ENCODE measurements around the gene C11orf54. TPM values are rescaled to one million over a fixed set of nuclear protein-coding genes. Genes with fewer than 3 reads are reported as not detected.

Gene C11orf54
- total and polyA plus RNA-seq, 10 of the 15 experiments (the other 5 are each of a cell fraction or from before 2014, with no cell fraction given) = 15.1 to 32.3 (median 26.8) TPM

DNA sequence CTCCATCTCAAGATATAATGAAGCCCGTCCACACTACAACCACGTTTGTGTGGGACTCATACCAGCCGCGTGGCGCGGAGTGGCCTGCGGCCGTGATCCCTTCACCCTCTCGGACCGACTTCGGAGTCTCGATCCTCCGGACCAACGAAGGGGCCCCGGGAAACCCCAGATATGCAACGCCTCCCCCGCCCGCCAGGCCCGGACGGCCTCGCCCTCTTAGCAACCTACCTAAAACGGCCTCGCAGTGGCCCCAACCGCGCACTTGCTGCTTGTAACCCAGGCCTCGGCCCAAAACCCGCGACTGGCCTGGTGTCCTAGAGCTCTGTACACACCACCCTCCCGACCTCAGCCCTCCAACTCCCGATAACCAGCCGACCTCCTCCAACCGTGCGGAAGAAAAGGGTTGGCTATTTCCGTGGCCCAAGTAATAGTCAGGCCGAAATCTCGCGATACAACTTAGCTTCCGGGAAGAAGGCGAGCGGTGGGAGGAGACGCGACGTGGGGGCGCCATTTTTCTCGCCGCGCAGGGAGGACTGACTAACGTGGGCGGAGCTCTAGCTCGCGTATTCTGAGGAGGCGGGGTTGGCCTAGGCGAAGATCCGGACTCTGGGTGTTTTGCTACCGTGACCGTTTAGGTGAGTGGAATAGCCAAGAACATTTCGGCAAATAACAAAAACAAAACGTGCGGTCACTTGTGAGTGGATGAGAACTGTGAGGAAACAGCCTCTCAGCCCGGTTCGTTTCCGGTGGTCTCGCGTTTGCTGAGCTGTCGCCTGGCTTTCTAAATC, at the start of gene C11orf54, which contains the start of gene TAF1D (continued):
- TF ChIP-seq, protein P1, sequence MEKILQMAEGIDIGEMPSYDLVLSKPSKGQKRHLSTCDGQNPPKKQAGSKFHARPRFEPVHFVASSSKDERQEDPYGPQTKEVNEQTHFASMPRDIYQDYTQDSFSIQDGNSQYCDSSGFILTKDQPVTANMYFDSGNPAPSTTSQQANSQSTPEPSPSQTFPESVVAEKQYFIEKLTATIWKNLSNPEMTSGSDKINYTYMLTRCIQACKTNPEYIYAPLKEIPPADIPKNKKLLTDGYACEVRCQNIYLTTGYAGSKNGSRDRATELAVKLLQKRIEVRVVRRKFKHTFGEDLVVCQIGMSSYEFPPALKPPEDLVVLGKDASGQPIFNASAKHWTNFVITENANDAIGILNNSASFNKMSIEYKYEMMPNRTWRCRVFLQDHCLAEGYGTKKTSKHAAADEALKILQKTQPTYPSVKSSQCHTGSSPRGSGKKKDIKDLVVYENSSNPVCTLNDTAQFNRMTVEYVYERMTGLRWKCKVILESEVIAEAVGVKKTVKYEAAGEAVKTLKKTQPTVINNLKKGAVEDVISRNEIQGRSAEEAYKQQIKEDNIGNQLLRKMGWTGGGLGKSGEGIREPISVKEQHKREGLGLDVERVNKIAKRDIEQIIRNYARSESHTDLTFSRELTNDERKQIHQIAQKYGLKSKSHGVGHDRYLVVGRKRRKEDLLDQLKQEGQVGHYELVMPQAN (conservative IDR thresholded peaks at IDR 0.05) = peak; percentile 62
- TF ChIP-seq MEF2A (IDR thresholded peaks at IDR 0.05; ENCODE audit: insufficient read depth, low read depth, low read length) = peak; percentile 67; the same call in 1 of the 2 replicates
- peak in 1 of 2 experiments; percentile 48; a peak in 2 of 3 replicates for TF ChIP-seq EGR1 (IDR thresholded peaks at IDR 0.05; ENCODE audit: borderline replicate concordance in 1 of 2, low read depth in 2 of 2, low read length in 2 of 2)
- TF ChIP-seq, protein P2, sequence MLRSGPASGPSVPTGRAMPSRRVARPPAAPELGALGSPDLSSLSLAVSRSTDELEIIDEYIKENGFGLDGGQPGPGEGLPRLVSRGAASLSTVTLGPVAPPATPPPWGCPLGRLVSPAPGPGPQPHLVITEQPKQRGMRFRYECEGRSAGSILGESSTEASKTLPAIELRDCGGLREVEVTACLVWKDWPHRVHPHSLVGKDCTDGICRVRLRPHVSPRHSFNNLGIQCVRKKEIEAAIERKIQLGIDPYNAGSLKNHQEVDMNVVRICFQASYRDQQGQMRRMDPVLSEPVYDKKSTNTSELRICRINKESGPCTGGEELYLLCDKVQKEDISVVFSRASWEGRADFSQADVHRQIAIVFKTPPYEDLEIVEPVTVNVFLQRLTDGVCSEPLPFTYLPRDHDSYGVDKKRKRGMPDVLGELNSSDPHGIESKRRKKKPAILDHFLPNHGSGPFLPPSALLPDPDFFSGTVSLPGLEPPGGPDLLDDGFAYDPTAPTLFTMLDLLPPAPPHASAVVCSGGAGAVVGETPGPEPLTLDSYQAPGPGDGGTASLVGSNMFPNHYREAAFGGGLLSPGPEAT (IDR thresholded peaks at IDR 0.05; ENCODE audit: low read depth) = 0 out of 2 replicates have a peak, but pooled peaks have one; percentile 64
- TF ChIP-seq CEBPB (IDR thresholded peaks at IDR 0.05; ENCODE audit: borderline replicate concordance in 1 of 2, low read depth in 2 of 2, low read length in 2 of 2) = no peak
- peak; percentile 96 for TF ChIP-seq POLR2AphosphoS2 (IDR thresholded peaks at IDR 0.05; ENCODE audit: low read depth, low read length)
- TF ChIP-seq YY1 (IDR thresholded peaks at IDR 0.05; ENCODE audit: low read depth, low read length) = peak; percentile 95
- peak; percentile 99 for TF ChIP-seq PML (IDR thresholded peaks at IDR 0.05; ENCODE audit: low read length)
- TF ChIP-seq, protein P3, sequence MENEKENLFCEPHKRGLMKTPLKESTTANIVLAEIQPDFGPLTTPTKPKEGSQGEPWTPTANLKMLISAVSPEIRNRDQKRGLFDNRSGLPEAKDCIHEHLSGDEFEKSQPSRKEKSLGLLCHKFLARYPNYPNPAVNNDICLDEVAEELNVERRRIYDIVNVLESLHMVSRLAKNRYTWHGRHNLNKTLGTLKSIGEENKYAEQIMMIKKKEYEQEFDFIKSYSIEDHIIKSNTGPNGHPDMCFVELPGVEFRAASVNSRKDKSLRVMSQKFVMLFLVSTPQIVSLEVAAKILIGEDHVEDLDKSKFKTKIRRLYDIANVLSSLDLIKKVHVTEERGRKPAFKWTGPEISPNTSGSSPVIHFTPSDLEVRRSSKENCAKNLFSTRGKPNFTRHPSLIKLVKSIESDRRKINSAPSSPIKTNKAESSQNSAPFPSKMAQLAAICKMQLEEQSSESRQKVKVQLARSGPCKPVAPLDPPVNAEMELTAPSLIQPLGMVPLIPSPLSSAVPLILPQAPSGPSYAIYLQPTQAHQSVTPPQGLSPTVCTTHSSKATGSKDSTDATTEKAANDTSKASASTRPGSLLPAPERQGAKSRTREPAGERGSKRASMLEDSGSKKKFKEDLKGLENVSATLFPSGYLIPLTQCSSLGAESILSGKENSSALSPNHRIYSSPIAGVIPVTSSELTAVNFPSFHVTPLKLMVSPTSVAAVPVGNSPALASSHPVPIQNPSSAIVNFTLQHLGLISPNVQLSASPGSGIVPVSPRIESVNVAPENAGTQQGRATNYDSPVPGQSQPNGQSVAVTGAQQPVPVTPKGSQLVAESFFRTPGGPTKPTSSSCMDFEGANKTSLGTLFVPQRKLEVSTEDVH (IDR thresholded peaks at IDR 0.05; ENCODE audit: low read depth, partially characterized antibody) = peak; percentile 16
- TF ChIP-seq TCF3 (IDR thresholded peaks at IDR 0.05; ENCODE audit: borderline replicate concordance, insufficient read depth, low read depth, low read length) = 0 out of 2 replicates have a peak, but pooled peaks have one; percentile 25
- peak; percentile 57 for TF ChIP-seq GATAD2B (conservative IDR thresholded peaks at IDR 0.05; ENCODE audit: low read depth)
